Brain microvascular endothelial cell (primary cell): ENCODE data around the gene SLF2.
A peak's percentile ranks its signal among the peaks of the same experiment; 100 is the strongest.

Source experiments
- DNase-seq: peaks from one replicate; pipeline ENCODE4 v3.0.0-alpha.2; 2020
- H3K27ac ChIP-seq: fragments of 250-450 bp; sonication (Bioruptor Pico); 2 replicates; pipeline ENCODE4 v1.5.1; 2020; ENCODE audit warnings: mild to moderate bottlenecking, moderate library complexity
- H3K27me3 ChIP-seq: fragments of 250-450 bp; sonication (Bioruptor Pico); replicated peaks from 2 replicates; pipeline ENCODE4 v1.5.1; 2020; ENCODE audit warnings: mild to moderate bottlenecking
- H3K36me3 ChIP-seq: fragments of 250-450 bp; sonication (Bioruptor Pico); replicated peaks from 2 replicates; pipeline ENCODE4 v1.5.1; 2020; ENCODE audit warnings: mild to moderate bottlenecking
- H3K4me3 ChIP-seq: 2 replicates; pipeline ENCODE4 v1.5.1; 2011; ENCODE audit warnings: low read depth, mild to moderate bottlenecking, control low read depth, low read length, moderate library complexity
- in situ Hi-C: cut with HindIII; loops from 2 replicates; pipeline ENCODE4 v1.10.0; 2017; ENCODE audit warnings: low sequenced_read_pairs, low pct_ligation_motif_present
- TF ChIP-seq, protein P1 (sequence below): IDR thresholded peaks from 2 replicates; pipeline ENCODE4 v1.5.1; 2011; ENCODE audit warnings: low read depth, mild to moderate bottlenecking, moderate library complexity, low read length, control low read depth, inconsistent platforms; ENCODE audit errors: missing control alignments

Gene SLF2

GRCh38 chr10:100895896-100896295 is 16.9 kb upstream of the SLF2 start:
- Histone ChIP-seq H3K27me3 (no peaks in the 10 kb centered on the region), H3K4me3 (no peak overlapping the region), H3K36me3 (no peaks in the 10 kb centered on the region), H3K27ac (no peak overlapping the region)
- in situ Hi-C loops: loop anchor here (25.0 kb wide), 1 partner anchor 359 kb away; the partner anchor contains the start of genes HIF1AN and NDUFB8
- TF ChIP-seq, protein P1, sequence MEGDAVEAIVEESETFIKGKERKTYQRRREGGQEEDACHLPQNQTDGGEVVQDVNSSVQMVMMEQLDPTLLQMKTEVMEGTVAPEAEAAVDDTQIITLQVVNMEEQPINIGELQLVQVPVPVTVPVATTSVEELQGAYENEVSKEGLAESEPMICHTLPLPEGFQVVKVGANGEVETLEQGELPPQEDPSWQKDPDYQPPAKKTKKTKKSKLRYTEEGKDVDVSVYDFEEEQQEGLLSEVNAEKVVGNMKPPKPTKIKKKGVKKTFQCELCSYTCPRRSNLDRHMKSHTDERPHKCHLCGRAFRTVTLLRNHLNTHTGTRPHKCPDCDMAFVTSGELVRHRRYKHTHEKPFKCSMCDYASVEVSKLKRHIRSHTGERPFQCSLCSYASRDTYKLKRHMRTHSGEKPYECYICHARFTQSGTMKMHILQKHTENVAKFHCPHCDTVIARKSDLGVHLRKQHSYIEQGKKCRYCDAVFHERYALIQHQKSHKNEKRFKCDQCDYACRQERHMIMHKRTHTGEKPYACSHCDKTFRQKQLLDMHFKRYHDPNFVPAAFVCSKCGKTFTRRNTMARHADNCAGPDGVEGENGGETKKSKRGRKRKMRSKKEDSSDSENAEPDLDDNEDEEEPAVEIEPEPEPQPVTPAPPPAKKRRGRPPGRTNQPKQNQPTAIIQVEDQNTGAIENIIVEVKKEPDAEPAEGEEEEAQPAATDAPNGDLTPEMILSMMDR: no peak
- DNase-seq: no peak

DNA sequence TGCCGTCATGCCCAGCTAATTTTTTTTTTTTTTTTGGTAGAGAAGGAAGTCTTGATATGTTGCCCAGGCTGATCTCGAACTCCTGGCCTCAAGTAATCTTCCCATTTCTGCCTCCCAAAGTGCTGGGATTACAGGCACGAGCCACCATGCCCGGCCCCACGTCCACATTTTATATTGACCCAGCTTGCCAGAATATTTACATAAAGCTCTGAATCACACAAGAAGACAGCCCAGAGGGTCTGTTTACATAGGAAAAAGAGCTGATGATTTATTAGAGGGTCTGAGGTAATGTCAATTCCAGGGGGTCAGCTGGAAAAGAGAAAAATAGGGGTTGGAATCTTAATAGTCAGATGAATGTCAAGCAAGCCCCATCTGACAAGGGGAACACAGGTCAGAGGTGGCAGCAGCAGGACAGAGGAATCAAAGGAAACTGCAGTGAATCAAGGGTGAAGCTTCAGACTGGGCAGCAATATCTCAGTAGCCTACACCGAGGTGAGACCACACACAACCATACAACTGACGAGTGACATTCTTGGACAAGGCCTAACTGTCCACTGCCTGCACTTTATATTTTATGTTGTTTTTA is 15.8 kb upstream of the SLF2 start:
- Histone ChIP-seq H3K36me3 (no peaks in the 10 kb centered on the region), H3K4me3 (no peak overlapping the region), H3K27me3 (no peaks in the 10 kb centered on the region), H3K27ac (peak overlapping the region; percentile 7)
- in situ Hi-C loops: loop anchor here (25.0 kb wide), 1 partner anchor 360 kb away; the partner anchor contains the start of genes HIF1AN and NDUFB8
- peak; percentile 32 for DNase-seq
- TF ChIP-seq, protein P1: no peak

GRCh38 chr10:100897976-100898375 is 14.8 kb upstream of the SLF2 start:
- DNase-seq: no peak
- Histone ChIP-seq H3K27ac (no peak overlapping the region), H3K27me3 (no peaks in the 10 kb centered on the region), H3K4me3 (no peak overlapping the region), H3K36me3 (no peaks in the 10 kb centered on the region)
- in situ Hi-C loops: loop anchor here (25.0 kb wide), 1 partner anchor 361 kb away; the partner anchor contains the start of genes HIF1AN and NDUFB8
- TF ChIP-seq, protein P1: no peak

DNA sequence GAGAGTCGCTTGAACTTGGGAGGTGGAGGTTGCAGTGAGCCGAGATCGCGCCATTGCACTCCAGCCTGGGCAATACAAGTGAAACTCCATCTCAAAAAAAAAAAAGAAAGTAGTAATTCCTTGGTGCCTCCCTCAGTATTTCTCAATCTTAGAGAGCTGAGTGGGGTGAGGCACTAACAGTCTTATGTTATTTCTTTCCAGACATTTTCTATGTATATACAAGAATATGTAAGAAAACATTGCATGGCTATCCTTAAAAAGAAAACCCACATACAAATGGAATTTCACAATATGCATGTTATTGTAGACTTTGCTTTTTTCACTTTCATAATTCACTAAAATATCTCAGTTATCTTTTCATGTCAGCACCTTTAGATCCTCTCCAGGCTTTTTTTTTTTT is 13.6 kb upstream of the SLF2 start:
- no peak for DNase-seq
- in situ Hi-C loops: loop anchor here (25.0 kb wide), 1 partner anchor 362 kb away; the partner anchor contains the start of genes HIF1AN and NDUFB8
- H3K4me3 ChIP-seq: no peak overlapping the region
- no peaks in the 10 kb centered on the region for H3K27me3 ChIP-seq
- H3K36me3 ChIP-seq: no peaks in the 10 kb centered on the region
- TF ChIP-seq, protein P1: no peak
- H3K27ac ChIP-seq: no peak overlapping the region

- H3K36me3 ChIP-seq: no peaks in the 10 kb centered on the region
- TF ChIP-seq, protein P1: no peak
- no peak overlapping the region for H3K27ac ChIP-seq
- no peaks in the 10 kb centered on the region for H3K27me3 ChIP-seq
- in situ Hi-C loops: no loop called here
- no peak overlapping the region for H3K4me3 ChIP-seq
- no peak for DNase-seq
Observed at GRCh38 chr10:100901051-100901450, 11.7 kb upstream of the SLF2 start.

GRCh38 chr10:100902622-100903021 is 10.1 kb upstream of the SLF2 start:
- no peak for DNase-seq
- no peaks in the 10 kb centered on the region for H3K27me3 ChIP-seq
- H3K4me3 ChIP-seq: no peak overlapping the region
- TF ChIP-seq, protein P1: no peak
- no peak overlapping the region for H3K27ac ChIP-seq
- no peaks in the 10 kb centered on the region for H3K36me3 ChIP-seq
- in situ Hi-C loops: no loop called here
